Activated gamma-delta T cell treated with anti-CD3 and anti-CD28 coated beads, Interleukin-2, amount 50 U/mL, for 16 hours (primary cell): Measurements from ENCODE around the gene NDC1.

ENCODE experiments used
- DNase-seq: peaks from one replicate; pipeline ENCODE4 v3.0.0-alpha.2; 2020; ENCODE audit warnings: low read depth

Gene NDC1

GRCh38 chr1:53731043-53731600 is 107.0 kb downstream of the NDC1 start:
- DNase-seq, result no peak

- no peak for DNase-seq
Observed at GRCh38 chr1:53730224-53730865, 107.8 kb downstream of the NDC1 start.

- DNase-seq, result no peak
Observed at GRCh38 chr1:53729456-53730223, 108.5 kb downstream of the NDC1 start.

- DNase-seq, result no peak
Observed at GRCh38 chr1:53728702-53729455, 109.2 kb downstream of the NDC1 start.

- no peak for DNase-seq
Observed at GRCh38 chr1:53728196-53728595, 109.9 kb downstream of the NDC1 start.

GRCh38 chr1:53727461-53728092 is 110.5 kb downstream of the NDC1 start:
- no peak for DNase-seq

- no peak for DNase-seq
Observed at GRCh38 chr1:53726009-53726600, 112.0 kb downstream of the NDC1 start.

GRCh38 chr1:53725238-53725689 is 112.8 kb downstream of the NDC1 start:
- no peak for DNase-seq

- DNase-seq, result no peak
Observed at GRCh38 chr1:53722025-53722424, 116.1 kb downstream of the NDC1 start.

GRCh38 chr1:53721088-53721487 is 117.0 kb downstream of the NDC1 start:
- no peak for DNase-seq

GRCh38 chr1:53719469-53719868 is 118.6 kb downstream of the NDC1 start:
- no peak for DNase-seq

- no peak for DNase-seq
Observed at GRCh38 chr1:53718443-53718842, 119.7 kb downstream of the NDC1 start.

GRCh38 chr1:53717025-53717804 is 120.9 kb downstream of the NDC1 start:
- no peak for DNase-seq

GRCh38 chr1:53716150-53716549 is 121.9 kb downstream of the NDC1 start:
- DNase-seq, result no peak

- no peak for DNase-seq
Observed at GRCh38 chr1:53715478-53715877, 122.6 kb downstream of the NDC1 start.
